ENCODE results near the gene PIK3R2.

DNA sequence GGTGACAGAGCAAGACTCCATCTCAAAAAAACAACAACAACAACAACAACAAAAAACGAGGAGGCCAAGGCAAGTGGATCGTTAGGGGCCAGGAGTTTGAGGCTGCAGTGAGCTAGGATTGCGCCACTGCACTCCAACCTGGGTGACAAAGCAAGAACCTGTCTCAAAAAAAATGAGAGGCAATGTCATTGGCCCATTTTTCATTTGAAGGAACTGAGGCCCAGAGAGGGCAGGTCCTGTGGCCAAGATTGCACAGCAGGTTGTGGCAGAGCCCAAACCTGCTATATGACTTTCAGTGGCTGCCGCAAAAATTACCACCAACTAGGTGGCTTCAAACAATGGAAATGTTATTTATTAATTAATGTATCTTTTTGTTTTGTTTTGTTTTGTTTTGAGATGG lies 5.5 kb downstream of the PIK3R2 start:
- TF ChIP-seq, protein P1, sequence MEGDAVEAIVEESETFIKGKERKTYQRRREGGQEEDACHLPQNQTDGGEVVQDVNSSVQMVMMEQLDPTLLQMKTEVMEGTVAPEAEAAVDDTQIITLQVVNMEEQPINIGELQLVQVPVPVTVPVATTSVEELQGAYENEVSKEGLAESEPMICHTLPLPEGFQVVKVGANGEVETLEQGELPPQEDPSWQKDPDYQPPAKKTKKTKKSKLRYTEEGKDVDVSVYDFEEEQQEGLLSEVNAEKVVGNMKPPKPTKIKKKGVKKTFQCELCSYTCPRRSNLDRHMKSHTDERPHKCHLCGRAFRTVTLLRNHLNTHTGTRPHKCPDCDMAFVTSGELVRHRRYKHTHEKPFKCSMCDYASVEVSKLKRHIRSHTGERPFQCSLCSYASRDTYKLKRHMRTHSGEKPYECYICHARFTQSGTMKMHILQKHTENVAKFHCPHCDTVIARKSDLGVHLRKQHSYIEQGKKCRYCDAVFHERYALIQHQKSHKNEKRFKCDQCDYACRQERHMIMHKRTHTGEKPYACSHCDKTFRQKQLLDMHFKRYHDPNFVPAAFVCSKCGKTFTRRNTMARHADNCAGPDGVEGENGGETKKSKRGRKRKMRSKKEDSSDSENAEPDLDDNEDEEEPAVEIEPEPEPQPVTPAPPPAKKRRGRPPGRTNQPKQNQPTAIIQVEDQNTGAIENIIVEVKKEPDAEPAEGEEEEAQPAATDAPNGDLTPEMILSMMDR (conservative IDR thresholded peaks at IDR 0.05; ENCODE audit: low read depth, low read length) = no peak
- TF ChIP-seq, protein P2, sequence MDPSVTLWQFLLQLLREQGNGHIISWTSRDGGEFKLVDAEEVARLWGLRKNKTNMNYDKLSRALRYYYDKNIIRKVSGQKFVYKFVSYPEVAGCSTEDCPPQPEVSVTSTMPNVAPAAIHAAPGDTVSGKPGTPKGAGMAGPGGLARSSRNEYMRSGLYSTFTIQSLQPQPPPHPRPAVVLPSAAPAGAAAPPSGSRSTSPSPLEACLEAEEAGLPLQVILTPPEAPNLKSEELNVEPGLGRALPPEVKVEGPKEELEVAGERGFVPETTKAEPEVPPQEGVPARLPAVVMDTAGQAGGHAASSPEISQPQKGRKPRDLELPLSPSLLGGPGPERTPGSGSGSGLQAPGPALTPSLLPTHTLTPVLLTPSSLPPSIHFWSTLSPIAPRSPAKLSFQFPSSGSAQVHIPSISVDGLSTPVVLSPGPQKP (IDR thresholded peaks at IDR 0.05; ENCODE audit: borderline replicate concordance, low read depth, low read length) = no peak
- no peak for TF ChIP-seq RAD21 (IDR thresholded peaks at IDR 0.05; ENCODE audit: low read length)
- no peak for TF ChIP-seq FOS (IDR thresholded peaks at IDR 0.05; ENCODE audit: low read depth, low read length)
- TF ChIP-seq, protein P3, sequence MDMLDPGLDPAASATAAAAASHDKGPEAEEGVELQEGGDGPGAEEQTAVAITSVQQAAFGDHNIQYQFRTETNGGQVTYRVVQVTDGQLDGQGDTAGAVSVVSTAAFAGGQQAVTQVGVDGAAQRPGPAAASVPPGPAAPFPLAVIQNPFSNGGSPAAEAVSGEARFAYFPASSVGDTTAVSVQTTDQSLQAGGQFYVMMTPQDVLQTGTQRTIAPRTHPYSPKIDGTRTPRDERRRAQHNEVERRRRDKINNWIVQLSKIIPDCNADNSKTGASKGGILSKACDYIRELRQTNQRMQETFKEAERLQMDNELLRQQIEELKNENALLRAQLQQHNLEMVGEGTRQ (IDR thresholded peaks at IDR 0.05; ENCODE audit: low read depth, low read length) = no peak
- no peak for TF ChIP-seq CEBPB (IDR thresholded peaks at IDR 0.05; ENCODE audit: low read depth, low read length)
